C4-2B (cell line): ENCODE data around the gene GPR141.

Experiments used
- ZFX ChIP-seq: fragments of 450-650 bp; IDR thresholded peaks from 2 replicates; pipeline ENCODE4 v1.6.1; 2017
- TF ChIP-seq, protein P1 (sequence below): fragments of 450-650 bp; conservative IDR thresholded peaks from 2 replicates; pipeline ENCODE4 v1.5.1; 2017; ENCODE audit warnings: mild to moderate bottlenecking

DNA sequence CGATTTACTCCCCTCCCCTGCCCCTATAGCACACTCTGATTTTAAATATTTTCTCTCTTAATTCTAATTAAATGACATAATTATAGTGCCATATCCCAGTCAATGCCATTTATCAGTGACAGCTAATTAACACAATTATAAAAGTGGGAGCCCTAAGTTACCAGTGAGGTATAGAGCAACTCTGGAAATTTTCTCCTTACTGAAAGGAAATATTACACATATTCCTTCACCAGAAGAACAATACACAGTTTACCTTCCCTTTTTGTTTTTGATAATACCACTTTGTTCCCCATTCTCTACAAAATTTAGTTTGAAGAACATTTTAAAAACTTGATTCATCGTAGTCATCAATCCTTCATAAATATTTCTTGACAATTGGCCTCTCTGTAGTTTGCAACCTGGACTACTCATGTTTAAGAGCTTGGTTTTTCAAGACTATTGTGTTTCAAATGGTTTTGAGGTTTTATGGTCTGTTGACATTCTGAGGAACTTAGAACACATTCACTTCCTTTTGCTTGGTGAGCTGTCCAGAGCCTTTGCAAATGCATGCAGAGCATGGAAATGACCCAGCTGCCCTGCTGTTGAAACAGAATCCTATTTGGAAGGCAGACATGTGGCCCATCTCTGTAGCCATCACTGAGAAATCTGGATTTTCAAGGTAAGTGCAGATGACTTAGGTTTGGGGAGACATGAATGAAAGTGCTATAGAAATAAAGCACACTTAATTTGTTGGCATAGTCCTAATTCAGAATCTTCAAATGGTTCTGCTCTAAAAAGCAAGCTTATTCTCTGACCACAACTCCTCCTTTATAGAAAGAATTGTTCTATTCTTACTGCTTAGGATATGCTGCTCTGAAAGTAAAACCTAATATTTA, at the start of gene GPR141:
- TF ChIP-seq, protein P1, sequence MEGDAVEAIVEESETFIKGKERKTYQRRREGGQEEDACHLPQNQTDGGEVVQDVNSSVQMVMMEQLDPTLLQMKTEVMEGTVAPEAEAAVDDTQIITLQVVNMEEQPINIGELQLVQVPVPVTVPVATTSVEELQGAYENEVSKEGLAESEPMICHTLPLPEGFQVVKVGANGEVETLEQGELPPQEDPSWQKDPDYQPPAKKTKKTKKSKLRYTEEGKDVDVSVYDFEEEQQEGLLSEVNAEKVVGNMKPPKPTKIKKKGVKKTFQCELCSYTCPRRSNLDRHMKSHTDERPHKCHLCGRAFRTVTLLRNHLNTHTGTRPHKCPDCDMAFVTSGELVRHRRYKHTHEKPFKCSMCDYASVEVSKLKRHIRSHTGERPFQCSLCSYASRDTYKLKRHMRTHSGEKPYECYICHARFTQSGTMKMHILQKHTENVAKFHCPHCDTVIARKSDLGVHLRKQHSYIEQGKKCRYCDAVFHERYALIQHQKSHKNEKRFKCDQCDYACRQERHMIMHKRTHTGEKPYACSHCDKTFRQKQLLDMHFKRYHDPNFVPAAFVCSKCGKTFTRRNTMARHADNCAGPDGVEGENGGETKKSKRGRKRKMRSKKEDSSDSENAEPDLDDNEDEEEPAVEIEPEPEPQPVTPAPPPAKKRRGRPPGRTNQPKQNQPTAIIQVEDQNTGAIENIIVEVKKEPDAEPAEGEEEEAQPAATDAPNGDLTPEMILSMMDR, result no peak
- TF ChIP-seq ZFX, result no peak
